H1 (cell line): ENCODE data around the gene FERMT2. TPM values are rescaled to one million over a fixed set of nuclear protein-coding genes. Genes with fewer than 3 reads are reported as not detected.

Source experiments
- CTCF ChIA-PET: fragments of 300-600 bp; sonication (Branson Sonifier 250); formaldehyde crosslinking; loops from one replicate; lab custom pipeline; 2021; ENCODE audit not compliant: partially characterized antibody; lab: Charles Lee
- POLR2A ChIA-PET: fragments of 300-600 bp; sonication (Branson Sonifier 250); formaldehyde crosslinking; loops from one replicate; lab custom pipeline; 2021; ENCODE audit warnings: inconsistent platforms; ENCODE audit not compliant: partially characterized antibody; lab: Charles Lee
- DNase-seq, 2 experiments: peaks; one replicate each; pipeline versions ENCODE4 v3.0.0 to v3.0.0-alpha.2; 2010 to 2022; ENCODE audit warnings: low spot score in 2 of 2, low read depth in 1 of 2, mixed read lengths in 1 of 2
- FAIRE-seq: peaks from 2 replicates; lab custom pipeline; 2011; peaks lifted over from hg19 to GRCh38; lab: Jason Lieb, UNC
- H2AFZ ChIP-seq: 2 replicates; pipeline ENCODE4 v1.8.1; 2012; ENCODE audit warnings: low read length, inconsistent platforms
- H2AK5ac ChIP-seq: 2 replicates; pipeline ENCODE4 v1.6.1; 2013; ENCODE audit warnings: low read depth, low read length
- H2BK120ac ChIP-seq: replicated peaks from 2 replicates; pipeline ENCODE3; 2013; ENCODE audit warnings: low read depth, low read length, inconsistent platforms
- H2BK12ac ChIP-seq: 2 replicates; pipeline ENCODE4 v1.6.1; 2013; ENCODE audit warnings: low read depth, low read length
- H2BK15ac ChIP-seq: 2 replicates; pipeline ENCODE4 v1.6.1; 2013; ENCODE audit warnings: low read length
- H2BK20ac ChIP-seq: 2 replicates; pipeline ENCODE4 v1.6.1; 2013; ENCODE audit warnings: low read length
- H2BK5ac ChIP-seq: 2 replicates; pipeline ENCODE4 v1.6.1; 2013; ENCODE audit warnings: low read depth, low read length
- H3K14ac ChIP-seq: 2 replicates; pipeline ENCODE4 v1.6.1; 2013; ENCODE audit warnings: inconsistent platforms; ENCODE audit not compliant: insufficient read length
- H3K18ac ChIP-seq: 2 replicates; pipeline ENCODE4 v1.6.1; 2013; ENCODE audit warnings: low read length; ENCODE audit errors: extremely low read depth
- H3K23ac ChIP-seq: 2 replicates; pipeline ENCODE4 v1.6.1; 2013; ENCODE audit warnings: inconsistent platforms; ENCODE audit not compliant: insufficient read length
- H3K23me2 ChIP-seq: 2 replicates; pipeline ENCODE4 v1.6.1; 2013; ENCODE audit warnings: low read depth, low read length
- H3K27ac ChIP-seq: 2 replicates; pipeline ENCODE4 v1.6.1; 2011; ENCODE audit warnings: low read depth, low read length, inconsistent platforms
- H3K27me3 ChIP-seq, 4 experiments: replicated peaks in 1 of 4; 1 replicate in 1 of 4; 2 replicates in 3 of 4; pipeline versions ENCODE4 v1.6.1 to v1.8.1; 2011 to 2013; ENCODE audit warnings: low read length in 3 of 4, mild to moderate bottlenecking in 3 of 4, inconsistent platforms in 2 of 4, mixed read lengths in 2 of 4, moderate library complexity in 1 of 4; ENCODE audit not compliant: control insufficient read depth in 3 of 4, insufficient read depth in 3 of 4; ENCODE audit errors: extremely low read depth in 1 of 4
- H3K36me3 ChIP-seq, 4 experiments: 2 replicates each; pipeline versions ENCODE4 v1.6.1 to v1.8.1; 2011 to 2013; ENCODE audit warnings: mild to moderate bottlenecking in 4 of 4, low read length in 3 of 4, moderate library complexity in 2 of 4, control low read depth in 1 of 4, inconsistent platforms in 1 of 4; ENCODE audit not compliant: insufficient read depth in 4 of 4, control insufficient read depth in 2 of 4
- H3K4ac ChIP-seq: replicated peaks from 2 replicates; pipeline ENCODE3; 2013; ENCODE audit warnings: low read length, low read depth, mixed read lengths, inconsistent platforms; ENCODE audit not compliant: insufficient read length
- H3K4me1 ChIP-seq, 4 experiments: replicated peaks in 1 of 4; 1 replicate in 1 of 4; 2 replicates in 3 of 4; pipeline versions ENCODE4 v1.6.1 to v1.8.1; 2011 to 2013; ENCODE audit warnings: low read length in 3 of 4, inconsistent platforms in 2 of 4, mixed read lengths in 1 of 4; ENCODE audit not compliant: insufficient read depth in 4 of 4, control insufficient read depth in 3 of 4
- H3K4me2 ChIP-seq, 2 experiments: 2 replicates each; pipeline versions ENCODE4 v1.6.1 to v1.8.1; 2011 to 2013; ENCODE audit warnings: low read depth in 2 of 2, low read length in 2 of 2, control low read depth in 1 of 2, inconsistent platforms in 1 of 2, mild to moderate bottlenecking in 1 of 2; ENCODE audit not compliant: insufficient read depth in 1 of 2
- H3K4me3 ChIP-seq, 4 experiments: fragments of 200-600, 300-600 bp in 1 of 4; sonication (generic), shearing (Covaris generic), sonication (Bioruptor Twin) in 1 of 4; 2 replicates each; pipeline versions ENCODE4 v1.5.1 to v1.8.1; 2011 to 2016; ENCODE audit warnings: low read length in 4 of 4, low read depth in 3 of 4, control low read depth in 2 of 4, inconsistent platforms in 2 of 4, mild to moderate bottlenecking in 2 of 4, mixed read lengths in 1 of 4, moderate library complexity in 1 of 4; ENCODE audit not compliant: insufficient read depth in 2 of 4; ENCODE audit errors: extremely low read depth in 1 of 4
- H3K56ac ChIP-seq: replicated peaks from 2 replicates; pipeline ENCODE3; 2013; ENCODE audit warnings: low read depth, mild to moderate bottlenecking, mixed read lengths, low read length, inconsistent platforms; ENCODE audit not compliant: insufficient read length
- H3K79me1 ChIP-seq: 2 replicates; pipeline ENCODE4 v1.6.1; 2013; ENCODE audit warnings: low read depth, low read length, control low read depth
- H3K79me2 ChIP-seq, 2 experiments: 2 replicates each; pipeline versions ENCODE4 v1.6.1 to v1.8.1; 2012 to 2013; ENCODE audit warnings: low read length in 2 of 2, mild to moderate bottlenecking in 2 of 2, inconsistent platforms in 1 of 2; ENCODE audit not compliant: insufficient read depth in 2 of 2, control insufficient read depth in 1 of 2
- H3K9ac ChIP-seq, 4 experiments: replicated peaks in 1 of 4; 1 replicate in 1 of 4; 2 replicates in 3 of 4; pipeline versions ENCODE4 v1.6.1 to v1.8.1; 2011 to 2013; ENCODE audit warnings: low read depth in 3 of 4, low read length in 3 of 4, control low read depth in 2 of 4, mild to moderate bottlenecking in 2 of 4, moderate library complexity in 2 of 4, inconsistent platforms in 1 of 4; ENCODE audit errors: extremely low read depth in 1 of 4
- H3K9me3 ChIP-seq, 2 experiments: 2 replicates each; pipeline versions ENCODE4 v1.6.1 to v1.8.1; 2012 to 2013; ENCODE audit warnings: mild to moderate bottlenecking in 2 of 2, moderate library complexity in 2 of 2, control low read depth in 1 of 2, inconsistent platforms in 1 of 2, low read depth in 1 of 2, low read length in 1 of 2, mixed read lengths in 1 of 2; ENCODE audit not compliant: insufficient read depth in 2 of 2
- H4K20me1 ChIP-seq, 2 experiments: replicated peaks in 1 of 2; 2 replicates each; pipeline versions ENCODE3 to v1.8.1; 2011 to 2013; ENCODE audit warnings: inconsistent platforms in 2 of 2, low read length in 2 of 2, mild to moderate bottlenecking in 1 of 2; ENCODE audit not compliant: insufficient read depth in 2 of 2, control insufficient read depth in 1 of 2
- H4K5ac ChIP-seq: 2 replicates; pipeline ENCODE4 v1.6.1; 2013; ENCODE audit warnings: low read length, low read depth, mixed read lengths, inconsistent platforms; ENCODE audit not compliant: insufficient read length
- H4K8ac ChIP-seq: 2 replicates; pipeline ENCODE4 v1.8.0; 2013; ENCODE audit warnings: mild to moderate bottlenecking, moderate library complexity, low read length, inconsistent platforms; ENCODE audit not compliant: insufficient read depth; ENCODE audit errors: extremely low read depth
- H4K91ac ChIP-seq: replicated peaks from 2 replicates; pipeline ENCODE3; 2013; ENCODE audit warnings: low read length, mixed read lengths, inconsistent platforms; ENCODE audit not compliant: insufficient read length
- GABPA ChIP-seq: IDR thresholded peaks from 2 replicates; pipeline ENCODE4 v1.6.1; 2011; ENCODE audit warnings: mild to moderate bottlenecking, low read length, moderate library complexity, borderline replicate concordance; ENCODE audit not compliant: insufficient read depth
- TBP ChIP-seq: IDR thresholded peaks from 2 replicates; pipeline ENCODE4 v1.6.1; 2011; ENCODE audit warnings: low read depth, low read length, improper control_type of control experiment
- WGBS, 2 experiments: shearing (Covaris generic) in 1 of 2; methylation state at CpG; one replicate each; pipeline versions ENCODE4 v1.1.6 to v1.1.7; 2013 to 2015; ENCODE audit warnings: low lambda C conversion rate in 2 of 2, mixed read lengths in 2 of 2, inconsistent platforms in 1 of 2, low coverage in 1 of 2, missing lambda C conversion rate in 1 of 2; ENCODE audit not compliant: insufficient replicate concordance in 2 of 2, insufficient coverage in 1 of 2, insufficient read length in 1 of 2; ENCODE audit errors: extremely low coverage in 1 of 2, missing lambda C conversion rate in 1 of 2; 5-methylcytosine and 5-hydroxymethylcytosine counted together
- polyA plus RNA-seq, 7 experiments: library from polyadenylated mRNA; depleted of rRNA in 3 of 7; stranded (reverse) in 5 of 7; unstranded in 2 of 7; fragments of >200 nt in 5 of 7; fragments of 200-250 nt in 2 of 7; gene quantifications; 1 replicate in 5 of 7; 2 replicates in 1 of 7; 4 replicates in 1 of 7; pipeline versions ENCODE4 v1.2.1 to v1.2.3, GENCODE V29; 2011 to 2013; ENCODE audit warnings: missing spikeins in 2 of 7, mixed read lengths in 2 of 7
- total RNA-seq: library from RNA; stranded (reverse); fragmentation: NEBNext Ultra II Directional; extraction: Animal tissue kit (Norgen Biotek cat#: 25700); gene quantifications from 2 replicates; pipeline ENCODE4 v1.2.1, GENCODE V29; 2021

Gene FERMT2
- total and polyA plus RNA-seq, 2 of the 8 experiments (the other 6 are each of a cell fraction or from before 2014, with no cell fraction given), result 53.3 to 142 TPM

GRCh38 chr14:52910572-52910971 lies 40.3 kb downstream of the FERMT2 start:
- Histone ChIP-seq H4K91ac (no peak overlapping the region), H3K4me1 (no peaks in the 10 kb centered on the region; a peak in 1 of 7 replicates), H4K20me1 (peaks cover 0 to 2% of the 10 kb centered on the region in 2 experiments), H3K9ac (no peak overlapping the region), H3K18ac (no peak overlapping the region), H3K36me3 (peaks cover 0 to 7% (median 0%) of the 10 kb centered on the region in 4 experiments; a peak in 1 of 8 replicates), H3K56ac (no peak overlapping the region), H3K4ac (no peak overlapping the region), H3K23me2 (no peaks in the 10 kb centered on the region), H2BK120ac (no peak overlapping the region), H3K14ac (no peak overlapping the region), H2BK20ac (no peak overlapping the region), H2AK5ac (no peak overlapping the region), H3K23ac (no peak overlapping the region), H2BK5ac (no peak overlapping the region), H2BK15ac (no peak overlapping the region), H3K4me3 (no peak overlapping the region), H3K79me2 (peaks cover 0 to 59% of the 10 kb centered on the region in 2 experiments; a peak in 3 of 4 replicates), H2BK12ac (no peak overlapping the region), H3K4me2 (no peak overlapping the region), H3K9me3 (no peaks in the 10 kb centered on the region), H3K27me3 (no peaks in the 10 kb centered on the region), H3K79me1 (peaks cover 3% of the 10 kb centered on the region), H4K8ac (no peak overlapping the region), H4K5ac (no peak overlapping the region), H2AFZ (no peak overlapping the region), H3K27ac (no peak overlapping the region)
- FAIRE-seq, result no peak
- ChIA-PET POLR2A (interaction anchor here (1.6 kb wide), 1 partner anchor 11 kb away, joined by 4 read pairs; no protein-coding TSS in a partner anchor), CTCF (interaction anchor here (0.7 to 1.1 kb wide), 2 partner anchors 8 to 85 kb away, joined by 3 read pairs; no protein-coding TSS in a partner anchor)
- WGBS, 2 experiments, result 89% methylated on average over 2 of the region's 2 CpGs; no CpG with 5 or more reads in 1 of the 2 experiments
- DNase-seq, result no peak
- TF ChIP-seq TBP (no peak), GABPA (no peak)
